D721Med (cell line): ENCODE measurements around the gene DLGAP1.
A peak's percentile ranks its signal among the peaks of the same experiment; 100 is the strongest.

Experiments
- DNase-seq: peaks from one replicate; pipeline ENCODE4 v3.0.0; 2011; ENCODE audit warnings: low spot score; ENCODE audit not compliant: insufficient read length
- FAIRE-seq: peaks from 2 replicates; lab custom pipeline; 2011; peaks lifted over from hg19 to GRCh38; lab: Jason Lieb, UNC
- CTCF ChIP-seq: IDR thresholded peaks from 2 replicates; pipeline ENCODE4 v1.5.1; 2012; ENCODE audit warnings: mild to moderate bottlenecking, control low read depth; ENCODE audit not compliant: insufficient read depth; ENCODE audit errors: missing control alignments

The DLGAP1 gene

GRCh38 chr18:3666526-3667254, 788.4 kb downstream of the DLGAP1 start:
- no peak for DNase-seq
- FAIRE-seq: no peak
- TF ChIP-seq CTCF: no peak

- FAIRE-seq (peak; percentile 86), DNase-seq (peak; percentile 66)
- peak; percentile 94 for TF ChIP-seq CTCF
These were observed 789.2 kb downstream of the DLGAP1 start for GRCh38 chr18:3665780-3666525.

- DNase-seq: no peak
- TF ChIP-seq CTCF: no peak
- no peak for FAIRE-seq
These were observed 789.9 kb downstream of the DLGAP1 start for GRCh38 chr18:3665204-3665603.

- FAIRE-seq (peak; percentile 64), DNase-seq (no peak)
These were observed 790.4 kb downstream of the DLGAP1 start for GRCh38 chr18:3664563-3665178.

GRCh38 chr18:3663870-3664512, 791.1 kb downstream of the DLGAP1 start:
- no peak for DNase-seq
- no peak for TF ChIP-seq CTCF
- no peak for FAIRE-seq

More at GRCh38 chr18:3664563-3665178, 790.4 kb downstream of the DLGAP1 start:
- TF ChIP-seq CTCF: no peak

- TF ChIP-seq CTCF: no peak
- peak; percentile 32 for FAIRE-seq
- no peak for DNase-seq
These were observed 793.1 kb downstream of the DLGAP1 start for GRCh38 chr18:3661989-3662388.
